ENCODE data around the gene TNS3. TPM values are rescaled to one million over a fixed set of nuclear protein-coding genes. Genes with fewer than 3 reads are reported as not detected.

The TNS3 gene
- total and polyA plus RNA-seq, 10 of the 15 experiments (the other 5 are each of a cell fraction or from before 2014, with no cell fraction given), result 0.27 to 2.7 (median 0.79) TPM

DNA sequence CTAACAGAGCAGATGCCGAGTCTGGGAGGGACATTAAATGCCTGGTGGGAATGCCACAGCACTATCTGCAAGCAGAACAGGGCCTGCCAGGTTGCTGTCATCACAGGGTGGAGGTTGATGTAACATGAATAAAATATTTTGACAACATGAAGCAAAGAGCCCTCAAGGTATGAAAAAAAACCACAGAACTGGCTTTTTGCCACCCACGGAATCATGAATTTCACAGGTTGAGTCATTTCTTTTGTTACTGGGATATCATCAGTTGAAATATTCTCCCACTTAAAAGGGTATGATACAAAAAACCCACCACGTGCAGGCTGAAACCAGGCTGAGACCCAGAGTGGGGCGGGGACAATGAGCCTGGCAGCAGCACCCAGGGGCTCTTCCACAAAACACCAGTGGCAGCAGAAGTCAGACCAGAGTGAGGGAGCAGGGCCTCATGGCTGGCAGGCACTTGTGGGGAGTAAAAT is 220.1 kb downstream of the TNS3 start (continued):
- TF ChIP-seq MTA2 (IDR thresholded peaks at IDR 0.05; ENCODE audit: low read depth) (0 out of 2 replicates have a peak, but pooled peaks have one; percentile 32), ESRRA (IDR thresholded peaks at IDR 0.05; ENCODE audit: low read length) (no peak)

DNA sequence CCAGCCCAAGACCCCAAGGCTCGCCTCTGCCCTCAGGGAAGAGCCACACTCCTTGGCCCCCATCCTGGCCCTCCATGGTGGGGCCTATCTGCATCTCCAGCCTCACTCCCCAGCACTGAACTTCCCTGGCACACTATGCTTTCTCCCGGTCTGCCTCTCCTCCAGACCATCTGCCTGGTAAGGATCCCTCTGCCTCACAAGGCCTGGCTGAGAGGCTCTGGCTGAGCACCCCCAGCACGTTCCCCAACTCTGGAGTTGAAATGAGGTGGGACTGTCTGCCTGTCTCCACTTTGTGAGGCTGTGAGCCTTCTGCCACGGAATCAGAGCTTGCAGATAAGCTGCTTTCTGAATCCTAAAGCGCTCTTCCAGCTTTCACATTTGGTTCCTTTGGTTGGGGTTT is 220.7 kb downstream of the TNS3 start:
- DNase-seq (ENCODE audit: low read depth, low spot score), result no peak
- Histone ChIP-seq H3K4me1 (ENCODE audit: control insufficient read depth, insufficient read depth, low read length) (no peaks in the 10 kb centered on the region; the same call in 1 of the 2 replicates), H3K36me3 (ENCODE audit: control insufficient read depth in 2 of 2, insufficient read depth in 2 of 2, low read length in 1 of 2) (no peaks in the 10 kb centered on the region), H3K4me3 (no peak overlapping the region), H2AFZ (ENCODE audit: control insufficient read depth, low read depth, low read length) (no peak overlapping the region), H3K27me3 (replicated peaks in 1 of 2; ENCODE audit: control insufficient read depth in 2 of 2, insufficient read depth in 2 of 2, low read length in 1 of 2) (no peaks in the 10 kb centered on the region), H3K27ac (ENCODE audit: control insufficient read depth, insufficient read depth) (no peak overlapping the region), H3K9ac (ENCODE audit: control insufficient read depth, insufficient read depth, low read length) (no peak overlapping the region), H3K9me3 (replicated peaks; ENCODE audit: control insufficient read depth, insufficient read depth, low read length) (no peaks in the 10 kb centered on the region), H3K79me2 (ENCODE audit: control insufficient read depth, insufficient read depth, low read length) (no peaks in the 10 kb centered on the region), H4K20me1 (ENCODE audit: control insufficient read depth, insufficient read depth) (no peaks in the 10 kb centered on the region), H3K4me2 (ENCODE audit: control insufficient read depth, insufficient read depth) (no peak overlapping the region)
- TF ChIP-seq, protein P1, sequence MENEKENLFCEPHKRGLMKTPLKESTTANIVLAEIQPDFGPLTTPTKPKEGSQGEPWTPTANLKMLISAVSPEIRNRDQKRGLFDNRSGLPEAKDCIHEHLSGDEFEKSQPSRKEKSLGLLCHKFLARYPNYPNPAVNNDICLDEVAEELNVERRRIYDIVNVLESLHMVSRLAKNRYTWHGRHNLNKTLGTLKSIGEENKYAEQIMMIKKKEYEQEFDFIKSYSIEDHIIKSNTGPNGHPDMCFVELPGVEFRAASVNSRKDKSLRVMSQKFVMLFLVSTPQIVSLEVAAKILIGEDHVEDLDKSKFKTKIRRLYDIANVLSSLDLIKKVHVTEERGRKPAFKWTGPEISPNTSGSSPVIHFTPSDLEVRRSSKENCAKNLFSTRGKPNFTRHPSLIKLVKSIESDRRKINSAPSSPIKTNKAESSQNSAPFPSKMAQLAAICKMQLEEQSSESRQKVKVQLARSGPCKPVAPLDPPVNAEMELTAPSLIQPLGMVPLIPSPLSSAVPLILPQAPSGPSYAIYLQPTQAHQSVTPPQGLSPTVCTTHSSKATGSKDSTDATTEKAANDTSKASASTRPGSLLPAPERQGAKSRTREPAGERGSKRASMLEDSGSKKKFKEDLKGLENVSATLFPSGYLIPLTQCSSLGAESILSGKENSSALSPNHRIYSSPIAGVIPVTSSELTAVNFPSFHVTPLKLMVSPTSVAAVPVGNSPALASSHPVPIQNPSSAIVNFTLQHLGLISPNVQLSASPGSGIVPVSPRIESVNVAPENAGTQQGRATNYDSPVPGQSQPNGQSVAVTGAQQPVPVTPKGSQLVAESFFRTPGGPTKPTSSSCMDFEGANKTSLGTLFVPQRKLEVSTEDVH (IDR thresholded peaks at IDR 0.05; ENCODE audit: low read depth, partially characterized antibody), result no peak
- no peak for TF ChIP-seq ASH2L (IDR thresholded peaks at IDR 0.05; ENCODE audit: borderline replicate concordance, low read depth)
- TF ChIP-seq IRF4 (IDR thresholded peaks at IDR 0.05; ENCODE audit: low read depth, low read length), result no peak
- TF ChIP-seq, protein P2, sequence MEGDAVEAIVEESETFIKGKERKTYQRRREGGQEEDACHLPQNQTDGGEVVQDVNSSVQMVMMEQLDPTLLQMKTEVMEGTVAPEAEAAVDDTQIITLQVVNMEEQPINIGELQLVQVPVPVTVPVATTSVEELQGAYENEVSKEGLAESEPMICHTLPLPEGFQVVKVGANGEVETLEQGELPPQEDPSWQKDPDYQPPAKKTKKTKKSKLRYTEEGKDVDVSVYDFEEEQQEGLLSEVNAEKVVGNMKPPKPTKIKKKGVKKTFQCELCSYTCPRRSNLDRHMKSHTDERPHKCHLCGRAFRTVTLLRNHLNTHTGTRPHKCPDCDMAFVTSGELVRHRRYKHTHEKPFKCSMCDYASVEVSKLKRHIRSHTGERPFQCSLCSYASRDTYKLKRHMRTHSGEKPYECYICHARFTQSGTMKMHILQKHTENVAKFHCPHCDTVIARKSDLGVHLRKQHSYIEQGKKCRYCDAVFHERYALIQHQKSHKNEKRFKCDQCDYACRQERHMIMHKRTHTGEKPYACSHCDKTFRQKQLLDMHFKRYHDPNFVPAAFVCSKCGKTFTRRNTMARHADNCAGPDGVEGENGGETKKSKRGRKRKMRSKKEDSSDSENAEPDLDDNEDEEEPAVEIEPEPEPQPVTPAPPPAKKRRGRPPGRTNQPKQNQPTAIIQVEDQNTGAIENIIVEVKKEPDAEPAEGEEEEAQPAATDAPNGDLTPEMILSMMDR (IDR thresholded peaks at IDR 0.05 in 2 of 3, conservative IDR thresholded peaks at IDR 0.05 in 1 of 3; ENCODE audit: control insufficient read depth in 2 of 3, extremely low read depth in 1 of 3, insufficient read depth in 1 of 3, low read depth in 3 of 3, low read length in 3 of 3), result no peak
- TF ChIP-seq MXI1 (IDR thresholded peaks at IDR 0.05; ENCODE audit: low read depth, low read length), result no peak
- TF ChIP-seq PAX8 (IDR thresholded peaks at IDR 0.05), result no peak
- TF ChIP-seq CEBPB (IDR thresholded peaks at IDR 0.05; ENCODE audit: borderline replicate concordance in 1 of 2, low read depth in 2 of 2, low read length in 2 of 2), result no peak
- TF ChIP-seq LARP7 (IDR thresholded peaks at IDR 0.05), result no peak
- TF ChIP-seq HDAC6 (IDR thresholded peaks at IDR 0.05; ENCODE audit: unreplicated experiment), result no peak
- no TSS peak for BruUV-seq (replicated peaks)
- no peak for FAIRE-seq
- POLR2A ChIA-PET, result no interaction called here
- SMC1A ChIA-PET (ENCODE audit: uncharacterized antibody, unreplicated experiment), result no interaction called here
- intact Hi-C loops (cut with micrococcal nuclease; ENCODE audit: unreplicated experiment) (no loop called here), in situ Hi-C loops (cut with MboI) (no loop called here)
- ATAC-seq, result no peak
- RAD21 ChIA-PET (ENCODE audit: unreplicated experiment), result no interaction called here
- CTCF ChIA-PET, result no interaction called here
- WGBS (ENCODE audit: insufficient coverage, insufficient replicate concordance, low lambda C conversion rate, missing lambda C conversion rate), result 27% methylated on average over 5 of the region's 5 CpGs

All from GM12878 (cell line).